Uterus (tissue), 4 donors: ENCODE data around the gene SNX33. TPM values are rescaled to one million over a fixed set of nuclear protein-coding genes. Genes with fewer than 3 reads are reported as not detected.
"Not testable (repeated sequence)": the region's sequence is repeated elsewhere in the genome, so short reads cannot be mapped to it uniquely, and the experiment has no call there.

Source experiments
- DNase-seq, 2 donors: peaks; one replicate each; pipeline ENCODE4 v3.0.0-alpha.2; 2019 to 2020
- H3K27ac ChIP-seq, 2 donors: fragments of 200-600 bp; sonication (generic); 1 replicate in 1 of 2; 2 replicates in 1 of 2; pipeline ENCODE4 v1.5.1; 2016 to 2018
- H3K27me3 ChIP-seq, 2 donors: fragments of 200-600 bp; sonication (generic); one replicate each; pipeline ENCODE4 v1.5.1; 2018 to 2019; ENCODE audit warnings: control low read depth in 1 of 2
- H3K36me3 ChIP-seq, 2 donors: fragments of 200-600 bp; sonication (generic); one replicate each; pipeline ENCODE4 v1.5.1; 2019; ENCODE audit warnings: control low read depth in 1 of 2
- H3K4me1 ChIP-seq, 2 donors: fragments of 200-600 bp; sonication (generic); one replicate each; pipeline ENCODE4 v1.5.1; 2018 to 2019; ENCODE audit warnings: control low read depth in 1 of 2
- H3K4me3 ChIP-seq, 2 donors: fragments of 200-600 bp; sonication (generic); 1 replicate in 1 of 2; 2 replicates in 1 of 2; pipeline ENCODE4 v1.5.1; 2018 to 2019; ENCODE audit warnings: mild to moderate bottlenecking in 1 of 2
- H3K9me3 ChIP-seq, 2 donors: fragments of 200-600 bp; sonication (generic); one replicate each; pipeline ENCODE4 v1.5.1; 2019; ENCODE audit warnings: control low read depth in 1 of 2
- CTCF ChIP-seq, 4 experiments: fragments of 200-600 bp in 2 of 4; fragments of 450-650 bp in 2 of 4; sonication (generic) in 2 of 4; IDR thresholded peaks; one replicate each; pipeline ENCODE4 v1.5.1; 2016 to 2019; ENCODE audit warnings: antibody characterized with exemption in 4 of 4, mild to moderate bottlenecking in 2 of 4, moderate library complexity in 1 of 4
- POLR2A ChIP-seq, 2 donors: fragments of 450-650 bp; IDR thresholded peaks; one replicate each; pipeline ENCODE4 v1.6.1; 2016; ENCODE audit warnings: antibody characterized with exemption in 2 of 2, mild to moderate bottlenecking in 1 of 2, moderate library complexity in 1 of 2
- intact Hi-C: fragments of 100-400 bp; cut with DNase I; formaldehyde crosslinking; loops from one replicate; pipeline ENCODE4 v1.15.1; 2023; ENCODE audit warnings: low total_unique reads
- total RNA-seq, 4 donors: library from RNA; depleted of rRNA in 3 of 4; stranded (reverse); fragments of >200 nt in 3 of 4; gene quantifications; one replicate each; pipeline versions ENCODE4 v1.1.0 to v1.2.4, GENCODE V29; 2014 to 2023
- donor health status: DM: yes; HTN: yes; CAD: no.

Gene SNX33
- total RNA-seq, 4 donors from 2014 or later: 8.7 to 43.6 (median 28.2) TPM

GRCh38 chr15:75682181-75683135, 34.7 kb downstream of the SNX33 start:
- no peak overlapping the region for H3K27ac ChIP-seq
- intact Hi-C loops: loop anchor here (5.0 kb wide), 1 partner anchor 45 kb away; no protein-coding TSS in a partner anchor
- TF ChIP-seq CTCF (IDR thresholded peaks at IDR 0.05) (no peak), POLR2A (IDR thresholded peaks at IDR 0.05) (no peak)
- no peak for DNase-seq
- H3K27me3 ChIP-seq: no peaks in the 10 kb centered on the region
- H3K4me3 ChIP-seq: no peak overlapping the region
- H3K4me1 ChIP-seq: no peaks in the 10 kb centered on the region
- no peaks in the 10 kb centered on the region for H3K36me3 ChIP-seq
- no peaks in the 10 kb centered on the region for H3K9me3 ChIP-seq

- H3K27ac ChIP-seq, H3K9me3 ChIP-seq, H3K27me3 ChIP-seq, H3K4me1 ChIP-seq, H3K4me3 ChIP-seq, H3K36me3 ChIP-seq: not testable (repeated sequence)
- peak; percentile 69 to 73 for DNase-seq
- TF ChIP-seq CTCF (IDR thresholded peaks at IDR 0.05): peak; percentile 66 to 82 (median 78)
- intact Hi-C loops: loop anchor here (5.0 kb wide), 1 partner anchor 46 kb away; no protein-coding TSS in a partner anchor
Measured at GRCh38 chr15:75683646-75684312, 36.1 kb downstream of the SNX33 start.

- Histone ChIP-seq H3K9me3 (no peaks in the 10 kb centered on the region), H3K27ac (no peak overlapping the region), H3K27me3 (no peaks in the 10 kb centered on the region), H3K4me1 (no peaks in the 10 kb centered on the region), H3K36me3 (no peaks in the 10 kb centered on the region), H3K4me3 (no peak overlapping the region)
- intact Hi-C loops: loop anchor here (5.0 kb wide), 1 partner anchor 47 kb away; no protein-coding TSS in a partner anchor
- DNase-seq: no peak
- no peak for TF ChIP-seq POLR2A (IDR thresholded peaks at IDR 0.05)
- TF ChIP-seq CTCF (IDR thresholded peaks at IDR 0.05): no peak
Measured at GRCh38 chr15:75684648-75685047, 36.9 kb downstream of the SNX33 start.

GRCh38 chr15:75685195-75685594, 37.5 kb downstream of the SNX33 start:
- no peaks in the 10 kb centered on the region for H3K9me3 ChIP-seq
- no peaks in the 10 kb centered on the region for H3K36me3 ChIP-seq
- TF ChIP-seq CTCF (IDR thresholded peaks at IDR 0.05): no peak
- no peak for TF ChIP-seq POLR2A (IDR thresholded peaks at IDR 0.05)
- no peaks in the 10 kb centered on the region for H3K4me1 ChIP-seq
- intact Hi-C loops: no loop called here
- H3K4me3 ChIP-seq: no peak overlapping the region
- no peak for DNase-seq
- no peak overlapping the region for H3K27ac ChIP-seq
- no peaks in the 10 kb centered on the region for H3K27me3 ChIP-seq

GRCh38 chr15:75686212-75686642, 38.5 kb downstream of the SNX33 start:
- H3K4me3 ChIP-seq, H3K36me3 ChIP-seq, H3K27me3 ChIP-seq, intact Hi-C loops, H3K4me1 ChIP-seq, H3K9me3 ChIP-seq, H3K27ac ChIP-seq: not testable (repeated sequence)
- peak; percentile 80 to 86 for DNase-seq
- TF ChIP-seq CTCF (IDR thresholded peaks at IDR 0.05) (peak; percentile 81 to 89 (median 84)), POLR2A (IDR thresholded peaks at IDR 0.05) (peak in 1 of 2 donors; percentile 11)
